H4 (cell line): ENCODE data around the gene EPB42. TPM values are rescaled to one million over a fixed set of nuclear protein-coding genes. Genes with fewer than 3 reads are reported as not detected.
"Not testable (repeated sequence)": the region's sequence is repeated elsewhere in the genome, so short reads cannot be mapped to it uniquely, and the experiment has no call there.

Source experiments
- DNase-seq: peaks from one replicate; pipeline ENCODE4 v3.0.0-alpha.2; 2015; ENCODE audit warnings: low spot score
- total RNA-seq: library from RNA; depleted of rRNA; stranded (reverse); fragments of >200 nt; shearing (Covaris generic); gene quantifications from 2 replicates; pipeline ENCODE4 v1.2.3, GENCODE V29; 2014; rRNA removed

The EPB42 gene
- total RNA-seq, 1 experiment from 2014 or later, result not detected

- DNase-seq, result peak; percentile 87
Observed at GRCh38 chr15:43185157-43186002, 35.4 kb downstream of the EPB42 start, which contains the start of gene CCNDBP1. TSS of gene CCNDBP1 (plus strand) at chr15:43185403. CDS start at chr15:43185499, 96 bp downstream.

GRCh38 chr15:43184407-43185124 is 36.3 kb downstream of the EPB42 start:
- DNase-seq, result no peak

DNA sequence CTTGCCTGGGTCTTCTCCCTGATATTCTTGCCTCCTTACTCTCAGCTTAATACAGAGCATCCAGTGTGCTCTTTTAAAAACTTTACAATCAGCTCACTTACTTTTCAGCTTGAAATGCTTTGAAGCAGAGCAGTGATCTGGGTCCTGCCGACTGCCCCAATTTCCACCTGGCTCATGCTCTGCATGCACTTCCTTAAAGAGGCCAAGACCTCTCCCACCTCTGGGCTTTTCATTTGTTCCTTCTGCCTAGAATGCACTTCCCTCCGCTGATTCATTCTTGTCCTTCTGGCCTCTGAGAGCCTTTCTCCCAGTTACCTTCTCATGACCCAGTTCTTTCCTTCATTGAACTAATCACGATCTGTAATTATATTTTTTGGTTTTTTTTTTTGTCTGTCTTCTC is 37.5 kb downstream of the EPB42 start:
- DNase-seq, result no peak

- DNase-seq, result not testable (repeated sequence)
Observed at GRCh38 chr15:43177147-43177546, 43.7 kb downstream of the EPB42 start.

DNA sequence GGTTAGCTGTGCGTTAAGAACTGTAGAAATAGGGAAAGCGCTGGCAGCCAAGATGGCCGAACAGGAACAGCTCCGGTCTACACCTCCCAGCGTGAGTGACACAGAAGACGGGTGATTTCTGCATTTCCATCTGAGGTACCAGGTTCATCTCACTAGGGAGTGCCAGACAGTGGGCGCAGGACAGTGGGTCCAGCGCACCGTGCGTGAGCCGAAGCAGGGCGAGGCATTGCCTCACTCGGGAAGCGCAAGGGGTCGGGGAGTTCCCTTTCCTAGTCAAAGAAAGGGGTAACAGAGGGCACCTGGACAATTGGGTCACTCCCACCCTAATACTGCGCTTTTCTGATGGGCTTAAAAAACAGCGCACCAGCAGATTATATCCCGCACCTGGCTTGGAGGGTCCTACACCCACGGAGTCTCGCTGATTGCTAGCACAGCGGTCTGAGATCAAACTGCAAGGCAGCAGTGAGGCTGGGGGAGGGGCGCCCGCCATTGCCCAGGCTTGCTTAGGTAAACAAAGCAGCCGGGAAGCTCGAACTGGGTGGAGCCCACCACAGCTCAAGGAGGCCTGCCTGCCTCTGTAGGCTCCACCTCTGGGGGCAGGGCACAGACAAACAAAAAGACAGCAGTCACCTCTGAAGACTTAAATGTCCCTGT is 45.0 kb downstream of the EPB42 start:
- DNase-seq, result not testable (repeated sequence)

GRCh38 chr15:43169888-43170287 is 50.9 kb downstream of the EPB42 start:
- DNase-seq, result no peak

DNA sequence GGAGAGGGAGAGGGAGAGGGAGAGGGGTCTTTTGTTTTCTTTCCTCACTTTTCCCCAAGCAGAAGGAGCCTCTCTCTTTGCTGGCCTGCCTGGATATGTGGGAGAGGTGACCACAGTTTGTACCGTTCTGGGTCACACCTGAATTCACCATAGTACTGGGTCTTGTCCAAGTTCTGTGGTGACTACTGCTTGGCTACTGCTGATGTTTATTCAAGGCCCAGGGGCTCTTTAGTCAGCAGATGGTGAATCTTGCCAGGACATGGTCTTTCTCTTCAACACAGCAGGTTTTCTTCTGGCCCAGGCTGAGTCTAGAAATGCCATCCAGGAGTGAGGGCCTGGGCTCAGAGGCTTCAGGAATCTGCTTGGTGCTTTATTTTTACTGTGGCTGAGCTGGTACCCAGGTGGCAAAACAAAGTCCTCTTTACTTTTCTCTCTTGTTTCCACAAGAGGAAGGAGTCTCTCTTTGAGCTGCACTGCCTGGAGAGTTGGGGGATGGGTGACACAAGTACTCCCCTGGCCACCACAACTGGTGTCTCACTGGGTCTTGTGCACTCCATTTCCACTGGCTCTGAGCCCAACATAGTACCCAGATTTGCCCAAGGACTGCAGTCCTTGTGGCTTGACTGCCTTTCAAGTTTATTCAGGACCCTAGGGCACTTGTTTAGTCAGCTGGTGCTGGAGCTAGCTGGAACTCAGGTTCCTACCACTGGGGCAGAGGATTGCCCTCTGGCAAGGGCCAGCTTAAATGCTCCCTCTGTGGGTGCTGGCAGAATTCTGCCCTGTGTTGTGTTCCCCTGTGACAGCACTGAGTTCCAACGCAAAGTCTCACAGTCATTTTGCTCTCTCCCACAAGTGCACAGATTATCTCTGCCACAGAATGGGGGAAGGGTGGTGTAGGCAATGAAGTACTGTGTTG is 52.4 kb downstream of the EPB42 start:
- DNase-seq, result peak; percentile 53

DNA sequence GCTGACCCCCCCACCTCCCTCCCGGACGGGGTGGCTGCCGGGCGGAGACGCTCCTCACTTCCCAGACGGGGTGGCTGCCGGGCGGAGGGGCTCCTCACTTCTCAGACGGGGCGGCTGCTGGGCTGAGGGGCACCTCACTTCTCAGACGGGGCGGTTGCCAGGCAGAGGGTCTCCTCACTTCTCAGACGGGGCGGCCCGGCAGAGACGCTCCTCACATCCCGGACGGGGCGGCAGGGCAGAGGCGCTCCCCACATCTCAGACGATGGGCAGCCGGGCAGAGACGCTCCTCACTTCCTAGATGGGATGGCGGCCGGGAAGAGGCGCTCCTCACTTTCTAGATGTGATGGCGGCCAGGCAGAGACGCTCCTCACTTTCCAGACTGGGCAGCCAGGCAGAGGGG is 53.6 kb downstream of the EPB42 start:
- not testable (repeated sequence) for DNase-seq

- no peak for DNase-seq
Observed at GRCh38 chr15:43165801-43166325, 55.0 kb downstream of the EPB42 start.

- no peak for DNase-seq
Observed at GRCh38 chr15:43153269-43153668, 67.5 kb downstream of the EPB42 start.

DNA sequence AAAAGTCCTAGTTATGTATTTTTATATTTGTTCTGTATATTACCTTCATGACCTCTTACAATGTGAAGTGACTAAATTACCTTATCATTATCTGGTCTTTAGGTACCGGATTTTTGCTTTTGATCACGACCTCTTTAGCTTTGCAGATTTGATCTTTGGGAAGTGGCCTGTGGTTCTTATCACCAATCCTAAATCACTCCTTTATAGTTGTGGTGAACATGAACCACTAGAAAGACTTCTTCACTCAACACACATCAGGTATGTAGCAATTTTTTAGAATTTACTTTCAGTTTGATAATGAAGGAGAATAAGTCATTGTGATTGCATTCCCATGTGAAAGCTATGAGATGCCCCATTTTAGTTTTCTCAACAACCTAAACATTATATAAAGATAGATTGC is 69.1 kb downstream of the EPB42 start:
- no peak for DNase-seq

- peak; percentile 88 for DNase-seq
Observed at GRCh38 chr15:43150191-43150929, 70.5 kb downstream of the EPB42 start.

Other genes starting within 250 kb of the EPB42 start
- gene UBR1, start 115.0 kb downstream of the EPB42 start, total RNA-seq, result 14.2 and 14.5 TPM in 2 replicates
- 17.7 and 18.0 TPM in 2 replicates for gene TMEM62, start 87.4 kb downstream of the EPB42 start, total RNA-seq
- gene CCNDBP1, start 35.6 kb downstream of the EPB42 start, total RNA-seq, result 57.5 and 70.5 TPM in 2 replicates
- not detected in 2 replicates for gene TGM5, start 45.9 kb upstream of the EPB42 start, total RNA-seq
- not detected in 2 replicates for gene TGM7, start 81.2 kb upstream of the EPB42 start, total RNA-seq
- 13.8 and 20.0 TPM in 2 replicates for gene LCMT2, start 109.6 kb upstream of the EPB42 start, total RNA-seq
- gene ZSCAN29, start 150.0 kb upstream of the EPB42 start, total RNA-seq, result 9.2 and 14.5 TPM in 2 replicates
- 12.4 and 19.0 TPM in 2 replicates for gene TUBGCP4, start 150.1 kb upstream of the EPB42 start, total RNA-seq